SK-N-SH treated with all-trans-retinoic acid at 6 μM for 48 hours (cell line): ENCODE measurements around the gene SLC2A4RG.

ENCODE experiments used
- ARNTL ChIP-seq: fragments of 450-650 bp; formaldehyde crosslinking; IDR thresholded peaks from 2 replicates; pipeline ENCODE4 v1.5.0; 2020; ENCODE audit warnings: low read depth, mild to moderate bottlenecking, moderate library complexity, borderline replicate concordance
- CSDC2 ChIP-seq: fragments of 250-450 bp; sonication (Bioruptor Pico); IDR thresholded peaks from 2 replicates; pipeline ENCODE4 v1.5.0; 2020; ENCODE audit warnings: mild to moderate bottlenecking, moderate library complexity
- ISL1 ChIP-seq: fragments of 250-450 bp; sonication (Bioruptor Pico); IDR thresholded peaks from 2 replicates; pipeline ENCODE4 v2.1.2; 2022; ENCODE audit warnings: mild to moderate bottlenecking, moderate library complexity
- SNAI2 ChIP-seq: fragments of 250-450 bp; sonication (Bioruptor Pico); IDR thresholded peaks from 2 replicates; pipeline ENCODE4 v1.5.0; 2020; ENCODE audit warnings: mild to moderate bottlenecking, moderate library complexity
- ZFP3 ChIP-seq: fragments of 250-450 bp; sonication (Bioruptor Pico); IDR thresholded peaks from 2 replicates; pipeline ENCODE4 v1.5.0; 2020; ENCODE audit warnings: mild to moderate bottlenecking, moderate library complexity
- ZFP30 ChIP-seq: fragments of 450-650 bp; formaldehyde crosslinking; IDR thresholded peaks from 2 replicates; pipeline ENCODE4 v1.5.0; 2022; ENCODE audit warnings: mild to moderate bottlenecking, moderate library complexity
- ZNF70 ChIP-seq: fragments of 450-650 bp; formaldehyde crosslinking; IDR thresholded peaks from 2 replicates; pipeline ENCODE4 v1.5.0; 2020; ENCODE audit warnings: mild to moderate bottlenecking, moderate library complexity
- TF ChIP-seq, protein P1 (sequence below): fragments of 250-450 bp; sonication (Bioruptor Pico); IDR thresholded peaks from 2 replicates; pipeline ENCODE4 v1.8.0; 2020; ENCODE audit warnings: mild to moderate bottlenecking, moderate library complexity, borderline replicate concordance
- TF ChIP-seq, protein P2 (sequence below): fragments of 250-450 bp; sonication (Bioruptor Pico); IDR thresholded peaks from 2 replicates; pipeline ENCODE4 v1.5.0; 2020; ENCODE audit warnings: mild to moderate bottlenecking, moderate library complexity
- TF ChIP-seq, protein P3 (sequence below): fragments of 250-450 bp; sonication (Bioruptor Pico); IDR thresholded peaks from 2 replicates; pipeline ENCODE4 v1.5.1; 2020; ENCODE audit warnings: low read depth, mild to moderate bottlenecking, moderate library complexity

DNA sequence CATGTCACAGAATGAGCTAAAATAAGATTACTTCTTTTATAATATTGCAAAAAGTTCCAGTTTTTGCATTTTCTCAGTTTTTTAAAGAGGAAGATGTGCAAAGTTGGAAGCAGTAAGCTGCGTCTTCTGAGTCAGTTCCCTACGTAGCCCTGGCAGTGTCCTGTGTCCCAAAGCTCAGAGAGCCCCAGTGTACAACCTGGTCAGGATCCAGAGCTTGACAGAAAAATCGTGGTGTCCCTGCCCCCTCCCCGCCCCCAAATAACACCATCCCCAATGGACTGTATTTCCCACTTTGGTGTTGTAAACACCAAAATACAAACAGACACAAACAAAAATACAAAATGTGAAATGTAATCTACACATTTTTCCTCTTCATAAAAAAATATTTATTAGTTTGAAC is 4.6 kb downstream of the SLC2A4RG start:
- TF ChIP-seq CSDC2 (no peak), ISL1 (CRISPR knock-in tag) (no peak), SNAI2 (CRISPR knock-in tag) (no peak), ZFP3 (CRISPR knock-in tag) (no peak), ZFP30 (no peak), ZNF70 (CRISPR knock-in tag) (no peak), ARNTL (CRISPR knock-in tag) (no peak)
- TF ChIP-seq, protein P1, sequence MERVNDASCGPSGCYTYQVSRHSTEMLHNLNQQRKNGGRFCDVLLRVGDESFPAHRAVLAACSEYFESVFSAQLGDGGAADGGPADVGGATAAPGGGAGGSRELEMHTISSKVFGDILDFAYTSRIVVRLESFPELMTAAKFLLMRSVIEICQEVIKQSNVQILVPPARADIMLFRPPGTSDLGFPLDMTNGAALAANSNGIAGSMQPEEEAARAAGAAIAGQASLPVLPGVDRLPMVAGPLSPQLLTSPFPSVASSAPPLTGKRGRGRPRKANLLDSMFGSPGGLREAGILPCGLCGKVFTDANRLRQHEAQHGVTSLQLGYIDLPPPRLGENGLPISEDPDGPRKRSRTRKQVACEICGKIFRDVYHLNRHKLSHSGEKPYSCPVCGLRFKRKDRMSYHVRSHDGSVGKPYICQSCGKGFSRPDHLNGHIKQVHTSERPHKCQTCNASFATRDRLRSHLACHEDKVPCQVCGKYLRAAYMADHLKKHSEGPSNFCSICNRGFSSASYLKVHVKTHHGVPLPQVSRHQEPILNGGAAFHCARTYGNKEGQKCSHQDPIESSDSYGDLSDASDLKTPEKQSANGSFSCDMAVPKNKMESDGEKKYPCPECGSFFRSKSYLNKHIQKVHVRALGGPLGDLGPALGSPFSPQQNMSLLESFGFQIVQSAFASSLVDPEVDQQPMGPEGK: no peak
- TF ChIP-seq, protein P2, sequence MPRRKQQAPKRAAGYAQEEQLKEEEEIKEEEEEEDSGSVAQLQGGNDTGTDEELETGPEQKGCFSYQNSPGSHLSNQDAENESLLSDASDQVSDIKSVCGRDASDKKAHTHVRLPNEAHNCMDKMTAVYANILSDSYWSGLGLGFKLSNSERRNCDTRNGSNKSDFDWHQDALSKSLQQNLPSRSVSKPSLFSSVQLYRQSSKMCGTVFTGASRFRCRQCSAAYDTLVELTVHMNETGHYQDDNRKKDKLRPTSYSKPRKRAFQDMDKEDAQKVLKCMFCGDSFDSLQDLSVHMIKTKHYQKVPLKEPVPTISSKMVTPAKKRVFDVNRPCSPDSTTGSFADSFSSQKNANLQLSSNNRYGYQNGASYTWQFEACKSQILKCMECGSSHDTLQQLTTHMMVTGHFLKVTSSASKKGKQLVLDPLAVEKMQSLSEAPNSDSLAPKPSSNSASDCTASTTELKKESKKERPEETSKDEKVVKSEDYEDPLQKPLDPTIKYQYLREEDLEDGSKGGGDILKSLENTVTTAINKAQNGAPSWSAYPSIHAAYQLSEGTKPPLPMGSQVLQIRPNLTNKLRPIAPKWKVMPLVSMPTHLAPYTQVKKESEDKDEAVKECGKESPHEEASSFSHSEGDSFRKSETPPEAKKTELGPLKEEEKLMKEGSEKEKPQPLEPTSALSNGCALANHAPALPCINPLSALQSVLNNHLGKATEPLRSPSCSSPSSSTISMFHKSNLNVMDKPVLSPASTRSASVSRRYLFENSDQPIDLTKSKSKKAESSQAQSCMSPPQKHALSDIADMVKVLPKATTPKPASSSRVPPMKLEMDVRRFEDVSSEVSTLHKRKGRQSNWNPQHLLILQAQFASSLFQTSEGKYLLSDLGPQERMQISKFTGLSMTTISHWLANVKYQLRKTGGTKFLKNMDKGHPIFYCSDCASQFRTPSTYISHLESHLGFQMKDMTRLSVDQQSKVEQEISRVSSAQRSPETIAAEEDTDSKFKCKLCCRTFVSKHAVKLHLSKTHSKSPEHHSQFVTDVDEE (CRISPR knock-in tag): no peak
- TF ChIP-seq, protein P3, sequence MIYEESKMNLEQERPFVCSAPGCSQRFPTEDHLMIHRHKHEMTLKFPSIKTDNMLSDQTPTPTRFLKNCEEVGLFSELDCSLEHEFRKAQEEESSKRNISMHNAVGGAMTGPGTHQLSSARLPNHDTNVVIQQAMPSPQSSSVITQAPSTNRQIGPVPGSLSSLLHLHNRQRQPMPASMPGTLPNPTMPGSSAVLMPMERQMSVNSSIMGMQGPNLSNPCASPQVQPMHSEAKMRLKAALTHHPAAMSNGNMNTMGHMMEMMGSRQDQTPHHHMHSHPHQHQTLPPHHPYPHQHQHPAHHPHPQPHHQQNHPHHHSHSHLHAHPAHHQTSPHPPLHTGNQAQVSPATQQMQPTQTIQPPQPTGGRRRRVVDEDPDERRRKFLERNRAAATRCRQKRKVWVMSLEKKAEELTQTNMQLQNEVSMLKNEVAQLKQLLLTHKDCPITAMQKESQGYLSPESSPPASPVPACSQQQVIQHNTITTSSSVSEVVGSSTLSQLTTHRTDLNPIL (CRISPR knock-in tag): no peak
